Heart left ventricle (tissue), 16 donors: Measurements from ENCODE around the gene ELK3. TPM values are rescaled to one million over a fixed set of nuclear protein-coding genes. Genes with fewer than 3 reads are reported as not detected.
A peak's percentile ranks its signal among the peaks of the same experiment; 100 is the strongest.

Experiments used
- ATAC-seq, 4 donors: fragments of 200-7000 bp; cut with Tn5 transposase; one replicate each; pipeline ENCODE4 v1.9.1; 2020 to 2022; ENCODE audit warnings: moderate library complexity in 4 of 4, mild to moderate bottlenecking in 3 of 4, moderate number of reproducible peaks in 1 of 4
- DNase-seq, 5 donors: peaks; one replicate each; pipeline ENCODE4 v3.0.0-alpha.2; 2020
- H3K27ac ChIP-seq, 12 donors: fragments of 200-600 bp; sonication (generic) in 4 of 12; one replicate each; pipeline versions ENCODE4 v1.5.0 to v1.8.0; 2016 to 2022; ENCODE audit warnings: mild to moderate bottlenecking in 2 of 12
- H3K27me3 ChIP-seq, 9 donors: fragments of 200-600 bp; sonication (generic) in 2 of 9; one replicate each; pipeline versions ENCODE4 v1.5.1 to v1.8.0; 2016 to 2022; ENCODE audit warnings: mild to moderate bottlenecking in 3 of 9
- H3K36me3 ChIP-seq, 9 donors: fragments of 200-600 bp; sonication (generic) in 2 of 9; one replicate each; pipeline versions ENCODE4 v1.5.0 to v1.8.0; 2018 to 2022; ENCODE audit warnings: mild to moderate bottlenecking in 2 of 9
- H3K4me1 ChIP-seq, 12 donors: fragments of 200-600 bp; sonication (generic) in 4 of 12; one replicate each; pipeline versions ENCODE4 v1.5.0 to v1.8.0; 2016 to 2022; ENCODE audit warnings: mild to moderate bottlenecking in 3 of 12
- H3K4me3 ChIP-seq, 12 donors: fragments of 200-600 bp; sonication (generic) in 4 of 12; one replicate each; pipeline versions ENCODE4 v1.5.0 to v1.8.0; 2017 to 2022; ENCODE audit warnings: mild to moderate bottlenecking in 9 of 12, moderate library complexity in 4 of 12
- H3K9me3 ChIP-seq, 12 donors: fragments of 200-600 bp; sonication (generic) in 4 of 12; one replicate each; pipeline versions ENCODE4 v1.5.0 to v1.8.0; 2016 to 2022; ENCODE audit warnings: mild to moderate bottlenecking in 1 of 12
- POLR2A ChIP-seq, 2 donors: fragments of 450-650 bp; IDR thresholded peaks; one replicate each; pipeline ENCODE4 v1.6.1; 2017; ENCODE audit warnings: antibody characterized with exemption in 2 of 2, mild to moderate bottlenecking in 2 of 2, moderate library complexity in 2 of 2
- WGBS, 4 donors: extraction: QIAGEN DNeasy Blood & Tissue Kit in 2 of 4; methylation state at CpG; one replicate each; pipeline versions ENCODE4 v1.1.5 to v1.1.7; 2013 to 2018; 5-methylcytosine and 5-hydroxymethylcytosine counted together
- intact Hi-C, 10 donors: fragments of 100-400 bp; cut with DNase I; formaldehyde crosslinking; loops; one replicate each; pipeline versions ENCODE4 v1.11.1 to v1.14.2; 2022
- polyA plus RNA-seq, 2 donors: library from polyadenylated mRNA; stranded (reverse); fragments of 200-250 nt; gene quantifications; one replicate each; pipeline ENCODE4 v1.2.3, GENCODE V29; 2013
- total RNA-seq, 9 donors: library from RNA; depleted of rRNA in 2 of 9; stranded (reverse); fragments of >200 nt in 2 of 9; fragmentation: NEBNext Ultra II Directional in 3 of 9; extraction: Animal tissue kit (Norgen Biotek cat#: 25700) in 3 of 9; gene quantifications; one replicate each; pipeline versions ENCODE4 v1.1.0 to v1.2.4, GENCODE V29; 2016 to 2023
- TF ChIP-seq, protein P1 (sequence below), 12 donors: fragments of 200-600 bp; sonication (generic) in 4 of 12; IDR thresholded peaks; one replicate each; pipeline versions ENCODE4 v1.5.0 to v1.8.0; 2018 to 2022; ENCODE audit warnings: antibody characterized with exemption in 12 of 12, mild to moderate bottlenecking in 5 of 12
- donor health status: ischemic (EF 13 %, LVEDD 7.1; RV severe dilation, severe dysfunction).
- donor health status: healthy with polysubstance abuse.
- donor health status: DM: no; HTN: yes; CAD: no.
- donor health status: DM: no; HTN: no; CAD: no.
- donor health status: ischemic (EF 25% LVEDD 6.9; RV normal size, moderate dysfunction).
- donor health status: ischemic (EF 25% LVEDD 5.7; RV mildly dilated, moderate dysfunction).
- donor health status: healthy.
- donor health status: DM: yes; HTN: yes; CAD: no.
- donor health status: ischemic (EF 35%, LVEDD 5.7; RV mildly dilated, moderate dysfunction).
- donor health status: nonischemic (EF 11% LVEDD 7.7; RV severe dilation, severe dysfunction).
- donor health status: DM: yes; HTN: yes; CAD: no.
- donor health status: PGD.
- donor health status: ischemic (EF 29% LVEDD 5.4; RV normal size, mild dysfunction).
- donor health status: nonischemic (EF 23%, LVEDD 6.1; RV moderate dilation, normal function).

ELK3 gene
- total and polyA plus RNA-seq, 11 donors, result 5.7 to 42.3 (median 18.6) TPM

DNA sequence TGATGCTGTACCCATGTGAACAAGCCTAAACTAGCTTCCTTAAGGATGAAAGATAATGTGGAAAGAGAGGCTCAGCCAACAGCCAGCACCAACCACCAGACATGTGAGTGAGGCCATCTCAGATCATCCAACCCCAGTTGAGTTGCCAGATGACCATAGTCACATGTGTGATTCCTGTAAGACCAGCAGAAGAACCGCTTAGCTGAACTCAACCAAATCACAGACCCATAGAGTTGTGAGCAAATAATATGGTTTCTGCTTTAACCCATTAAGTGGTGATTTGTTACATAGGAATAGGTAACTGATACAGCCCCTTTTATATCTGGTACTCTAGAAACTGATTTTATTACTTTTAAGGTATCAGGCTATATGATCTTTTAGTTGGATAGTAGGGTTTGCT lies 17.6 kb upstream of the ELK3 start:
- no peak for ATAC-seq
- intact Hi-C loops, result no loop called here
- DNase-seq, result no peak
- H3K27ac ChIP-seq, result peak overlapping the region in 1 of 12 donors; percentile 62
- TF ChIP-seq, protein P1, sequence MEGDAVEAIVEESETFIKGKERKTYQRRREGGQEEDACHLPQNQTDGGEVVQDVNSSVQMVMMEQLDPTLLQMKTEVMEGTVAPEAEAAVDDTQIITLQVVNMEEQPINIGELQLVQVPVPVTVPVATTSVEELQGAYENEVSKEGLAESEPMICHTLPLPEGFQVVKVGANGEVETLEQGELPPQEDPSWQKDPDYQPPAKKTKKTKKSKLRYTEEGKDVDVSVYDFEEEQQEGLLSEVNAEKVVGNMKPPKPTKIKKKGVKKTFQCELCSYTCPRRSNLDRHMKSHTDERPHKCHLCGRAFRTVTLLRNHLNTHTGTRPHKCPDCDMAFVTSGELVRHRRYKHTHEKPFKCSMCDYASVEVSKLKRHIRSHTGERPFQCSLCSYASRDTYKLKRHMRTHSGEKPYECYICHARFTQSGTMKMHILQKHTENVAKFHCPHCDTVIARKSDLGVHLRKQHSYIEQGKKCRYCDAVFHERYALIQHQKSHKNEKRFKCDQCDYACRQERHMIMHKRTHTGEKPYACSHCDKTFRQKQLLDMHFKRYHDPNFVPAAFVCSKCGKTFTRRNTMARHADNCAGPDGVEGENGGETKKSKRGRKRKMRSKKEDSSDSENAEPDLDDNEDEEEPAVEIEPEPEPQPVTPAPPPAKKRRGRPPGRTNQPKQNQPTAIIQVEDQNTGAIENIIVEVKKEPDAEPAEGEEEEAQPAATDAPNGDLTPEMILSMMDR (IDR thresholded peaks at IDR 0.05), result no peak
- TF ChIP-seq POLR2A (IDR thresholded peaks at IDR 0.05), result no peak
- H3K4me1 ChIP-seq, result peaks cover 0 to 9% (median 0%) of the 10 kb centered on the region in 12 donors
- H3K27me3 ChIP-seq, result no peaks in the 10 kb centered on the region
- H3K4me3 ChIP-seq, result no peak overlapping the region
- H3K36me3 ChIP-seq, result no peaks in the 10 kb centered on the region
- WGBS, 4 donors, result 92 to 100% (median 96%) methylated on average over 1 of the region's 1 CpG
- H3K9me3 ChIP-seq, result peaks cover 0 to 17% (median 4%) of the 10 kb centered on the region in 12 donors

DNA sequence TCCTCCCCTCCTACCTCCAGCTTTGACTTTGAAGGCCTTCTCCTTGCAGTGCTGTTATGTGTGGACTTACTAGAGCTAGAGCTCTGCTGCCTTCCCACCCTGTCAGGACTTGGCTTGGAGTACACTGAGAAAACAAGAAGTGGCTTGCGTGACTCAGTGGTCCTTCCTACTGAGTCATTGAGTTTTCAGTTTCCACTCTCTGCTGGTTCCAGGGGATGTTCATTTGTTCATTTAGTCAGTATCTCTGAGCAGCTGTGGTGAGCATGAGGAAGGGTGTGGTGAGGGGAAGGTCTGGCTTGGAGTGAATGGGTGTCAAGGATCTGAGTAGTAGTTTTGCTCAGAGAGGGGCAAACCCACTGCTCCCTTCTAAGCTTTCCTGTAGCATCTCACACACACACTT lies 17.2 kb upstream of the ELK3 start:
- Histone ChIP-seq H3K27ac (peak overlapping the region in 1 of 12 donors; percentile 62), H3K9me3 (peaks cover 0 to 17% (median 4%) of the 10 kb centered on the region in 12 donors), H3K27me3 (no peaks in the 10 kb centered on the region), H3K4me3 (no peak overlapping the region), H3K4me1 (peaks cover 0 to 9% (median 0%) of the 10 kb centered on the region in 12 donors), H3K36me3 (no peaks in the 10 kb centered on the region)
- no peak for DNase-seq
- 78 to 90% (median 86%) methylated on average over 1 of the region's 1 CpG for WGBS, 4 donors
- intact Hi-C loops, result no loop called here
- peak in 3 of 4 donors; percentile 61 to 79 (median 77) for ATAC-seq
- no peak for TF ChIP-seq POLR2A (IDR thresholded peaks at IDR 0.05)
- TF ChIP-seq, protein P1 (IDR thresholded peaks at IDR 0.05), result no peak

GRCh38 chr12:96183734-96184370 lies 10.3 kb upstream of the ELK3 start:
- Histone ChIP-seq H3K4me1 (peaks cover 0 to 17% (median 0%) of the 10 kb centered on the region in 12 donors), H3K27ac (no peak overlapping the region), H3K27me3 (no peaks in the 10 kb centered on the region), H3K36me3 (no peaks in the 10 kb centered on the region), H3K4me3 (no peak overlapping the region), H3K9me3 (no peaks in the 10 kb centered on the region)
- DNase-seq (no peak), ATAC-seq (no peak)
- 79 to 87% (median 84%) methylated on average over 4 of the region's 4 CpGs for WGBS, 4 donors
- intact Hi-C loops, result no loop called here
- no peak for TF ChIP-seq POLR2A (IDR thresholded peaks at IDR 0.05)
- TF ChIP-seq, protein P1 (IDR thresholded peaks at IDR 0.05), result no peak

- intact Hi-C loops, result no loop called here
- H3K27ac ChIP-seq, result peak overlapping the region in 1 of 12 donors; percentile 2
- DNase-seq (no peak), ATAC-seq (no peak)
- WGBS, 4 donors, result 77 to 90% (median 86%) methylated on average over 4 of the region's 4 CpGs
- no peaks in the 10 kb centered on the region for H3K27me3 ChIP-seq
- H3K4me3 ChIP-seq, result no peak overlapping the region
- no peaks in the 10 kb centered on the region for H3K36me3 ChIP-seq
- no peaks in the 10 kb centered on the region for H3K9me3 ChIP-seq
- no peak for TF ChIP-seq POLR2A (IDR thresholded peaks at IDR 0.05)
- TF ChIP-seq, protein P1 (IDR thresholded peaks at IDR 0.05), result no peak
- peaks cover 0 to 17% (median 0%) of the 10 kb centered on the region in 12 donors for H3K4me1 ChIP-seq
Measured at GRCh38 chr12:96185914-96186313, 8.3 kb upstream of the ELK3 start.
